Hepatocyte (in vitro differentiated cells): Measurements from ENCODE around the gene SEC23A.

Experiments
- CTCF ChIP-seq: fragments of 200-600 bp; sonication (generic); IDR thresholded peaks from 2 replicates; pipeline ENCODE4 v1.5.1; 2016; ENCODE audit warnings: antibody characterized with exemption, mild to moderate bottlenecking; ENCODE audit not compliant: poor library complexity
- EZH2phosphoT487 ChIP-seq: fragments of 200-600 bp; sonication (generic); IDR thresholded peaks from one replicate; pipeline ENCODE4 v1.6.1; 2018; ENCODE audit warnings: antibody characterized with exemption, mild to moderate bottlenecking, low read depth, moderate library complexity; ENCODE audit not compliant: unreplicated experiment, severe bottlenecking

GRCh38 chr14:39140170-39140569, 37.1 kb upstream of the SEC23A start:
- no peak for TF ChIP-seq EZH2phosphoT487
- no peak for TF ChIP-seq CTCF
